CD14-positive monocyte (primary cell): ENCODE data around the gene STON2. TPM values are rescaled to one million over a fixed set of nuclear protein-coding genes. Genes with fewer than 3 reads are reported as not detected.

Experiments used
- DNase-seq, 3 donors: peaks; one replicate each; pipeline ENCODE4 v3.0.0-alpha.2; 2011 to 2022
- H2AFZ ChIP-seq: 2 replicates; pipeline ENCODE4 v1.6.0; 2012; ENCODE audit warnings: mild to moderate bottlenecking, low read depth, low read length, inconsistent platforms; ENCODE audit not compliant: insufficient read depth, poor library complexity, severe bottlenecking
- H3K27ac ChIP-seq, 2 donors: 1 replicate in 1 of 2; 2 replicates in 1 of 2; pipeline ENCODE4 v1.5.1; 2012 to 2013; ENCODE audit warnings: low read length in 2 of 2, control low read depth in 1 of 2, inconsistent platforms in 1 of 2, low read depth in 1 of 2, mild to moderate bottlenecking in 1 of 2
- H3K27me3 ChIP-seq, 2 donors: one replicate each; pipeline versions ENCODE4 v1.6.0 to v1.6.1; 2011 to 2013; ENCODE audit warnings: low read length in 2 of 2; ENCODE audit not compliant: control insufficient read depth in 2 of 2, insufficient read depth in 2 of 2
- H3K36me3 ChIP-seq, 2 donors: replicated peaks in 1 of 2; 1 replicate in 1 of 2; 2 replicates in 1 of 2; pipeline versions ENCODE4 v1.5.1 to v1.6.1; 2012 to 2013; ENCODE audit warnings: low read length in 2 of 2, control low read depth in 1 of 2, inconsistent platforms in 1 of 2, mild to moderate bottlenecking in 1 of 2; ENCODE audit not compliant: insufficient read depth in 2 of 2, control insufficient read depth in 1 of 2
- H3K4me1 ChIP-seq, 2 donors: 1 replicate in 1 of 2; 2 replicates in 1 of 2; pipeline versions ENCODE4 v1.5.1 to v1.6.1; 2012 to 2013; ENCODE audit warnings: low read length in 2 of 2, control low read depth in 1 of 2, inconsistent platforms in 1 of 2, mild to moderate bottlenecking in 1 of 2, moderate library complexity in 1 of 2; ENCODE audit not compliant: insufficient read depth in 2 of 2, control insufficient read depth in 1 of 2
- H3K4me2 ChIP-seq: replicated peaks from 2 replicates; pipeline ENCODE3; 2012; ENCODE audit warnings: low read length, moderate library complexity, mild to moderate bottlenecking; ENCODE audit not compliant: poor library complexity, severe bottlenecking; ENCODE audit errors: extremely low read depth
- H3K4me3 ChIP-seq, 3 experiments: fragments of 200-600 bp in 1 of 3; sonication (generic) in 1 of 3; replicated peaks in 1 of 3; 1 replicate in 2 of 3; 2 replicates in 1 of 3; pipeline ENCODE4 v1.5.1; 2011 to 2013; ENCODE audit warnings: low read length in 3 of 3, mild to moderate bottlenecking in 3 of 3, control low read depth in 2 of 3, low read depth in 2 of 3, inconsistent platforms in 1 of 3, moderate library complexity in 1 of 3
- H3K79me2 ChIP-seq: 2 replicates; pipeline ENCODE4 v1.6.0; 2012; ENCODE audit warnings: mild to moderate bottlenecking, control low read depth, inconsistent platforms, low read length, moderate library complexity; ENCODE audit not compliant: insufficient read depth
- H3K9ac ChIP-seq: 2 replicates; pipeline ENCODE4 v1.6.0; 2017; ENCODE audit warnings: low read length, mild to moderate bottlenecking; ENCODE audit not compliant: insufficient read depth, poor library complexity, severe bottlenecking
- H3K9me3 ChIP-seq, 2 donors: replicated peaks in 1 of 2; 1 replicate in 1 of 2; 2 replicates in 1 of 2; pipeline versions ENCODE4 v1.5.1 to v1.6.1; 2012 to 2013; ENCODE audit warnings: low read length in 2 of 2, control low read depth in 1 of 2; ENCODE audit not compliant: control insufficient read depth in 1 of 2, insufficient read depth in 1 of 2
- H4K20me1 ChIP-seq: 2 replicates; pipeline ENCODE4 v1.6.0; 2012; ENCODE audit warnings: mild to moderate bottlenecking, low read length, control low read depth, moderate library complexity; ENCODE audit not compliant: insufficient read depth
- H3K27ac Mint-ChIP-seq, 7 donors: one replicate each; pipeline ENCODE4 v1.8.0; 2020; ENCODE audit warnings: mild to moderate bottlenecking in 7 of 7, mixed read lengths in 7 of 7, moderate library complexity in 6 of 7, inconsistent platforms in 2 of 7
- H3K27me3 Mint-ChIP-seq, 3 donors: one replicate each; pipeline ENCODE4 v1.8.0; 2021 to 2022; ENCODE audit warnings: low read depth in 3 of 3, mild to moderate bottlenecking in 3 of 3, mixed read lengths in 3 of 3, moderate library complexity in 3 of 3, inconsistent platforms in 1 of 3
- H3K36me3 Mint-ChIP-seq, 2 donors: one replicate each; pipeline ENCODE4 v1.8.0; 2020; ENCODE audit warnings: mixed read lengths in 2 of 2, inconsistent platforms in 1 of 2, mild to moderate bottlenecking in 1 of 2
- H3K4me1 Mint-ChIP-seq: one replicate; pipeline ENCODE4 v1.8.0; 2020; ENCODE audit warnings: mild to moderate bottlenecking, mixed read lengths
- H3K4me3 Mint-ChIP-seq, 2 donors: one replicate each; pipeline ENCODE4 v1.8.0; 2020; ENCODE audit warnings: mild to moderate bottlenecking in 2 of 2, mixed read lengths in 2 of 2, moderate library complexity in 1 of 2
- H3K9me3 Mint-ChIP-seq, 7 donors: one replicate each; pipeline ENCODE4 v1.8.0; 2020 to 2022; ENCODE audit warnings: mixed read lengths in 7 of 7, mild to moderate bottlenecking in 6 of 7, moderate library complexity in 6 of 7, inconsistent platforms in 2 of 7
- WGBS: methylation state at CpG from one replicate; pipeline ENCODE4 v1.1.5; 2013; ENCODE audit warnings: missing lambda C conversion rate; ENCODE audit not compliant: insufficient coverage; 5-methylcytosine and 5-hydroxymethylcytosine counted together
- intact Hi-C, 2 donors: fragments of 100-400 bp; cut with micrococcal nuclease; formaldehyde crosslinking; loops; one replicate each; pipeline versions ENCODE4 v1.15.0 to v1.15.1; 2023
- polyA plus RNA-seq, 3 donors: library from polyadenylated mRNA; depleted of rRNA in 1 of 3; unstranded in 2 of 3; stranded (reverse) in 1 of 3; fragments of 300-500 nt in 2 of 3; fragments of >200 nt in 1 of 3; fragmentation: Illumina TruSeq in 2 of 3; gene quantifications; 1 replicate in 2 of 3; 2 replicates in 1 of 3; pipeline ENCODE4 v1.2.3, GENCODE V29; 2012 to 2021
- TF ChIP-seq, protein P1 (sequence below): fragments of 200-600 bp; IDR thresholded peaks from one replicate; pipeline ENCODE4 v1.8.0; 2022; ENCODE audit warnings: antibody characterized with exemption, mild to moderate bottlenecking

Gene STON2
- polyA plus RNA-seq, 3 donors: 1.6 to 3.2 (median 2.1) TPM

DNA sequence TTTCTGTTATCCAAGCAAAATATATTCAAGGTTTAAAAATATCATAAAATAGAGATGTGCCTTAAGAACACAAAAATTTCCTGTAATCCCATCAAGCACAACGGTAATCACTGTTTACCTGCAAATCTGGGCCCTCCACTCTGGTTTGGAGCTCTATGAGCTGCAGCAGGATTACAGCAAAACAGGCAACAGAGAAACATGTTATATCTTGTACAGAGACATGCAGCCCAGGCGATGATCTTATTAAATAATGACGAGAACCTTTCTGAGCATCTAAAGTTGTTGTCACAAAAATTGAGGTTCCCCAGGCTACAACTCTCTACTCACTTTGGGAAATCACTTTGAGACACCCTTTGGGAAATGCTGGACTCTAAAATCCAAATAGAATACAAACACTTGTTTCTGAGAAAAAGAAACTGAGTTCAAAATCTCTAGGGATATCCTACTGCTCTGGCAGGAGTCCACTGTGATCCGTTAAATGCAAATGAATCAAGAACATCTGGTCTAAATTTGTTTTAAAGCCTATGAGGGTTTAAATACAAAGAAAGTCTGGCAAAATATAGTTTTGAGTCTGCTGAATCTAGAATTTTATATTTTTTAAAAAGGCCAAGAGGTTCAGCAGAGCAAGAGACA is 36.3 kb downstream of the STON2 start:
- H3K4me2 ChIP-seq: no peak overlapping the region
- peaks cover 0 to 2% (median 0%) of the 10 kb centered on the region in 3 donors for H3K27me3 Mint-ChIP-seq
- H3K27me3 ChIP-seq: no peaks in the 10 kb centered on the region
- no peak overlapping the region for H3K4me3 ChIP-seq
- H2AFZ ChIP-seq: no peak overlapping the region
- no peak overlapping the region for H3K27ac Mint-ChIP-seq
- no peaks in the 10 kb centered on the region for H4K20me1 ChIP-seq
- intact Hi-C loops: no loop called here
- no peaks in the 10 kb centered on the region for H3K36me3 Mint-ChIP-seq
- H3K4me1 Mint-ChIP-seq: no peaks in the 10 kb centered on the region
- no peak overlapping the region for H3K27ac ChIP-seq
- no peaks in the 10 kb centered on the region for H3K36me3 ChIP-seq
- 94% methylated on average over 4 of the region's 4 CpGs for WGBS
- no peak overlapping the region for H3K9ac ChIP-seq
- no peak overlapping the region for H3K4me3 Mint-ChIP-seq
- TF ChIP-seq, protein P1, sequence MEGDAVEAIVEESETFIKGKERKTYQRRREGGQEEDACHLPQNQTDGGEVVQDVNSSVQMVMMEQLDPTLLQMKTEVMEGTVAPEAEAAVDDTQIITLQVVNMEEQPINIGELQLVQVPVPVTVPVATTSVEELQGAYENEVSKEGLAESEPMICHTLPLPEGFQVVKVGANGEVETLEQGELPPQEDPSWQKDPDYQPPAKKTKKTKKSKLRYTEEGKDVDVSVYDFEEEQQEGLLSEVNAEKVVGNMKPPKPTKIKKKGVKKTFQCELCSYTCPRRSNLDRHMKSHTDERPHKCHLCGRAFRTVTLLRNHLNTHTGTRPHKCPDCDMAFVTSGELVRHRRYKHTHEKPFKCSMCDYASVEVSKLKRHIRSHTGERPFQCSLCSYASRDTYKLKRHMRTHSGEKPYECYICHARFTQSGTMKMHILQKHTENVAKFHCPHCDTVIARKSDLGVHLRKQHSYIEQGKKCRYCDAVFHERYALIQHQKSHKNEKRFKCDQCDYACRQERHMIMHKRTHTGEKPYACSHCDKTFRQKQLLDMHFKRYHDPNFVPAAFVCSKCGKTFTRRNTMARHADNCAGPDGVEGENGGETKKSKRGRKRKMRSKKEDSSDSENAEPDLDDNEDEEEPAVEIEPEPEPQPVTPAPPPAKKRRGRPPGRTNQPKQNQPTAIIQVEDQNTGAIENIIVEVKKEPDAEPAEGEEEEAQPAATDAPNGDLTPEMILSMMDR: no peak
- no peaks in the 10 kb centered on the region for H3K79me2 ChIP-seq
- H3K9me3 Mint-ChIP-seq: no peaks in the 10 kb centered on the region
- no peaks in the 10 kb centered on the region for H3K9me3 ChIP-seq
- no peak for DNase-seq
- no peaks in the 10 kb centered on the region for H3K4me1 ChIP-seq

DNA sequence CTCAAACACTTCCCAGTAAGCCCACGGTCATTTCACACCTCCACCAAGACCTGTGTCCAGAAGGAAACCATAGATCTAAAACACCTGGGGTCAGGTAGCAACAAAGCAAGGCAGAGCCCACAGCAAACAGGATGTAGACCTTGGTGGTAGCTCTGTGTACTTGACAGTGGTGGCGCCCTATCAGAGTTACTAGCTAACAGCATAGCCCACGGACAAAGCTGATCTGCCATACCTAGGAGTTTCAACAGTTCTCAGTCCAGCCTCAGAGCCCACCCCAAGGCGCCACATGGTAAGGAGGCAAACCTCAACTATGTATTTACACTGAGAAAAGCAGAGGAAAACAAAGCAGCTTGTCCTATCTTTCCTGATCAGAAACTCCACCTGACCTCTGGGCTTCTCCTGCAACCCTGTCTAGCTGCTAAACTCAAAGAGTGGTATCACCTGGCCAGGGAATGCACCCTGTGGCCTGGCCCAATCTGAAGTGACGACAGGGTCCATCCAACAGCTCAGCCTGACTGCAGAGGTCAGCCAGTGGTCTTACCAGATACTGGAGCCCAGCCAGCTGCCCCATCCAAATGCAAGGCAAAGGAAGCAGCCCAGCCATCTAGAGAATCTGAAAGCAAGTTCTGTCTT is 46.3 kb downstream of the STON2 start:
- TF ChIP-seq, protein P1: no peak
- WGBS: 98% methylated on average over 4 of the region's 5 CpGs
- Mint-ChIP-seq H3K27ac (no peak overlapping the region), H3K36me3 (no peaks in the 10 kb centered on the region), H3K4me3 (no peak overlapping the region), H3K9me3 (peaks cover 9 to 20% (median 14%) of the 10 kb centered on the region in 7 donors), H3K4me1 (no peaks in the 10 kb centered on the region), H3K27me3 (peaks cover 0 to 1% (median 0%) of the 10 kb centered on the region in 3 donors)
- H3K9ac ChIP-seq: no peak overlapping the region
- intact Hi-C loops: no loop called here
- H3K27ac ChIP-seq: no peak overlapping the region
- H4K20me1 ChIP-seq: no peaks in the 10 kb centered on the region
- H3K79me2 ChIP-seq: no peaks in the 10 kb centered on the region
- H3K4me3 ChIP-seq: no peak overlapping the region
- H3K36me3 ChIP-seq: no peaks in the 10 kb centered on the region
- no peaks in the 10 kb centered on the region for H3K4me1 ChIP-seq
- no peak overlapping the region for H2AFZ ChIP-seq
- peaks cover 0 to 9% of the 10 kb centered on the region in 2 donors for H3K9me3 ChIP-seq
- H3K4me2 ChIP-seq: no peak overlapping the region
- DNase-seq: no peak
- no peaks in the 10 kb centered on the region for H3K27me3 ChIP-seq
